ENCODE measurements around the gene GNAS.

GNAS gene

DNA sequence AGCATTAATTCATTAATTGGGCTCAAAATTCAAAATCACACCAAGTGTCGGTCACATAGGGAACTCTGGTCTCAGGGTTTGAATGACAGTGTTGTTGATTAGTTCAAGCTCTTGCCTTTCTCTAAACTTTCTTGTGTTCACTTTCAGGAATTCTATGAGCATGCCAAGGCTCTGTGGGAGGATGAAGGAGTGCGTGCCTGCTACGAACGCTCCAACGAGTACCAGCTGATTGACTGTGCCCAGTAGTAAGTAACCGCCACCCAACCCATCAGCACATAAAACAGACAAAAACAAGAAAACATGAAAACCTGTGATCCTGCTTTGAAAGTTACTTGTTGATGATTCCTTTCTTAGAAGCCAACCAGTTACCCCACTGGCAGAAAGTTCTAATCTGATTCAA, 52.7 kb downstream of the GNAS start:
- TF ChIP-seq, protein P1, sequence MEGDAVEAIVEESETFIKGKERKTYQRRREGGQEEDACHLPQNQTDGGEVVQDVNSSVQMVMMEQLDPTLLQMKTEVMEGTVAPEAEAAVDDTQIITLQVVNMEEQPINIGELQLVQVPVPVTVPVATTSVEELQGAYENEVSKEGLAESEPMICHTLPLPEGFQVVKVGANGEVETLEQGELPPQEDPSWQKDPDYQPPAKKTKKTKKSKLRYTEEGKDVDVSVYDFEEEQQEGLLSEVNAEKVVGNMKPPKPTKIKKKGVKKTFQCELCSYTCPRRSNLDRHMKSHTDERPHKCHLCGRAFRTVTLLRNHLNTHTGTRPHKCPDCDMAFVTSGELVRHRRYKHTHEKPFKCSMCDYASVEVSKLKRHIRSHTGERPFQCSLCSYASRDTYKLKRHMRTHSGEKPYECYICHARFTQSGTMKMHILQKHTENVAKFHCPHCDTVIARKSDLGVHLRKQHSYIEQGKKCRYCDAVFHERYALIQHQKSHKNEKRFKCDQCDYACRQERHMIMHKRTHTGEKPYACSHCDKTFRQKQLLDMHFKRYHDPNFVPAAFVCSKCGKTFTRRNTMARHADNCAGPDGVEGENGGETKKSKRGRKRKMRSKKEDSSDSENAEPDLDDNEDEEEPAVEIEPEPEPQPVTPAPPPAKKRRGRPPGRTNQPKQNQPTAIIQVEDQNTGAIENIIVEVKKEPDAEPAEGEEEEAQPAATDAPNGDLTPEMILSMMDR (conservative IDR thresholded peaks at IDR 0.05; ENCODE audit: low read depth, low read length) = no peak
- no peak overlapping the region for H3K4me3 ChIP-seq (ENCODE audit: low read length)
- no peak for DNase-seq (ENCODE audit: low read depth)

DNA sequence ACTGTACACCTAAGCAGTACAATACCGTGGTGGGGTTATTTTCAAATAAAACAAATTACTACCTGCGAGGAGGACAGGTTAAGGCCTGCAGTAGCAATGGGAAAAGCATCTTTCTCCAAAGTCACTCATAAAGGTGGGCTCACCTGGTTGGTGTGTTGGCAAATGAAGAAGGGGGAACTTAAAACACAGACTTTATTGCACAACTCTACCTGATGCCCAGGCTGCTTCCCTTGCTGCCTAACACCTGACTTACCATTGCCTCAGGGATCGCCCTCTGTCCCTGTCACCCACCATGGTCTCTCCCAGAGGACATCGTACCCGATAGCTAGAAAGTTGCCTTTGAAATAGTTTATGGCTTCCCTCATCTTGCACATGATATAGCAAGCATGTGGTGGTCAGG, 53.6 kb downstream of the GNAS start:
- TF ChIP-seq, protein P1 (conservative IDR thresholded peaks at IDR 0.05; ENCODE audit: low read depth, low read length) = no peak
- H3K4me3 ChIP-seq (ENCODE audit: low read length) = no peak overlapping the region
- DNase-seq (ENCODE audit: low read depth) = no peak

DNA sequence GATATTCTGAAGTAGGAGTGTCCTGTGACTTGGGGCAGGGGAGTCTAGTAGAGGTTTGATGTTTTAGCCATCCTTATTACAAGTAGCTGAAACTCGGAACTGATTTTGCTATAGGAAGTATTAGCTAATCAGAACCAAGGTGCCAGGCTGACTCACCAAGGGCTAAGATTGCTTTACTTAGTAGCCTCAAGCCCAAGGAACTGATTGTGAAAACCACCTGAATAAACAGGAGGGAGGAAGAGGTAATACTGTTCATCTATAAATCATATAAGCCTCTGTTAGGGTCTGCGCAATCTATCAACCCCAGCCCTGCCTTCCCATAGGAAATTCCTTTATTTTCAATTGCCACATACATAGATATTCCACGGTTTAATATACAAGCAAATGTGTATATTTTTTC, 54.4 kb downstream of the GNAS start:
- TF ChIP-seq, protein P1 (conservative IDR thresholded peaks at IDR 0.05; ENCODE audit: low read depth, low read length) = no peak
- peak overlapping the region; percentile 29 for H3K4me3 ChIP-seq (ENCODE audit: low read length)
- no peak for DNase-seq (ENCODE audit: low read depth)

DNA sequence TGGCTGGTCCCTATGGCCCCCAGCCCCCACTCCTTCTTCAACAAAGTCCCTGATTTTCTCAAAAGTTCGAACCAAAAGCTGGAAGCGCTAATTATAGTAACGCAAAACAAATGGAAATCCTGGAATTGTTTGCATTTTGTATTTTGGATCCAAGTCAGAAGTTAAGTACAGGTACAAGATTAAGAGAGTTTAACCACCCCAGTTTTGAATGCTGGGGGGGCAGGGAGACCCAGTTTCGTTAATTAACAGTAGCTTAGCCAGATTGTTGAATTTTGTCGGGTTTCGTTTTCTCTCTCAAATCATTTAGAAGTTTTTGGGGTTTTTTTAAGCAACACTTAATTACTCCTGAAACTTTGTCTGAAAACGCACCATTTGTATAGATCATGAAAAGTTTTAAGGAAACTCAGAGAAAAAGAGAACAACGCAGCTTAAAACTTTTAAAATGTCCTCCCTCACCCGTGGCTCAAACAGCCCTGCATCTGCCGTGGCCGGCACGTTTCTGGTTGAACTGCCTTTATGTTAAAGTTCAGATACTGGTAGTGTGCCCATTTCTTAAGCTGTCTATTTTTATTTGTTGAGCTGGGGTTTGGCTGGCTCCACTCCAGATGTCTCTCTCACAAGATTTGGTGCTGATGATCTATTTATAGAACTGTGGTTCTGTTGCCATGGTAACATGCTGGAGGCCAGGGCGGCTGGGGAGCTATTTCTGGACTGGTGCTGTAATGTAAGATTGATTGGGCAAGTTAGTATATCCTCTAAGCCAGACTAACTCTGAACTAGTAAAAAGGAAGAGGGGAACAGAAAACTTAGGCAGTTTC, 55.0 kb downstream of the GNAS start:
- TF ChIP-seq, protein P1 (conservative IDR thresholded peaks at IDR 0.05; ENCODE audit: low read depth, low read length) = no peak
- DNase-seq (ENCODE audit: low read depth) = peak; percentile 99
- H3K4me3 ChIP-seq (ENCODE audit: low read length) = peak overlapping the region; percentile 29

DNA sequence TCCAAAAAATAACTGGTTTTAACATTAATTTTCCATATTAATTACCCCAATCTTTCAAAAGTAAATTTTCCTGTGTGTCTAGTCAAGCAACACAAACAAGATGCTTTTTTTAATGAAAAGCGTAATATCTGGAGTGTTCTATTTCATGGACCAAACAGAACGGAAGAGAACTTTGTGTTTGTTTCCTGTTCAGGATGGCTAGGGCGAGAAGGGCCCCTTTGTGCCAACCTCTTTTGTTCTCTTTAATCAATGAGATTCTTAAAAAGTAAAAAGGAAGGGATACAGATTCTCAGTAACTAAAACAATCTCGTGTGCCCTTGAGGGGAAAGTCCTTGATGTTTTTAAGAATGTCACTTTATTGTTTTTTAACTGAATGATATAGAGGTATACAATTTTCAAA, 55.7 kb downstream of the GNAS start:
- peak overlapping the region; percentile 20 for H3K4me3 ChIP-seq (ENCODE audit: low read length)
- TF ChIP-seq, protein P1 (conservative IDR thresholded peaks at IDR 0.05; ENCODE audit: low read depth, low read length) = no peak
- no peak for DNase-seq (ENCODE audit: low read depth)

DNA sequence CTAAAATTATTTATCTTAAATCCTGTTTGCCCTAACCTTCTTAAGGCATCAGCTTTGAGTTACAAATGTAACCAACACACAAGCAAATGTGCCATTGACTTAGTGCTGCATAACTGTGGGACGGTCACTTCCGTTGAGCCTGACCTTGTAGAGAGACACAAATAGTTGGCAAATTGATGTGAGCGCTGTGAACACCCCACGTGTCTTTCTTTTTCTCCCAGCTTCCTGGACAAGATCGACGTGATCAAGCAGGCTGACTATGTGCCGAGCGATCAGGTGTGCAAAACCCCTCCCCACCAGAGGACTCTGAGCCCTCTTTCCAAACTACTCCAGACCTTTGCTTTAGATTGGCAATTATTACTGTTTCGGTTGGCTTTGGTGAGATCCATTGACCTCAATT, 56.4 kb downstream of the GNAS start:
- DNase-seq (ENCODE audit: low read depth) = no peak
- TF ChIP-seq, protein P1 (conservative IDR thresholded peaks at IDR 0.05; ENCODE audit: low read depth, low read length) = no peak
- no peak overlapping the region for H3K4me3 ChIP-seq (ENCODE audit: low read length)

DNA sequence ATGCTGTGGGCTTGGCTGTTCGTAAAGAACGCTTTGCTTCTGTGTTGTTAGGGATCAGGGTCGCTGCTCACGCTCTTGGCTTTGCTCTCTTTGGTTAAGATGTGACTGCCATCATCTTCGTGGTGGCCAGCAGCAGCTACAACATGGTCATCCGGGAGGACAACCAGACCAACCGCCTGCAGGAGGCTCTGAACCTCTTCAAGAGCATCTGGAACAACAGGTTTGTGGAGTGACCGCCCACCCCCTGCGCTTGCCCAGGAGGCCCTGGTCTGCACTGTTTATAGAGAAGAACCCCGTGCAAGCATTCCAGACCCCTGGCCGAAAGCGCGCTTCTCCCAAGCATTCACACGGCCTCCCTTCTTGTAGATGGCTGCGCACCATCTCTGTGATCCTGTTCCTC, 57.1 kb downstream of the GNAS start:
- no peak overlapping the region for H3K4me3 ChIP-seq (ENCODE audit: low read length)
- TF ChIP-seq, protein P1 (conservative IDR thresholded peaks at IDR 0.05; ENCODE audit: low read depth, low read length) = no peak
- DNase-seq (ENCODE audit: low read depth) = no peak

All from retinal pigment epithelial cell (primary cell).